ENCODE data around the gene TBC1D2B. TPM values are rescaled to one million over a fixed set of nuclear protein-coding genes. Genes with fewer than 3 reads are reported as not detected.
A peak's percentile ranks its signal among the peaks of the same experiment; 100 is the strongest.

The TBC1D2B gene
- total RNA-seq, 1 donor from 2014 or later, result 63.3 TPM

DNA sequence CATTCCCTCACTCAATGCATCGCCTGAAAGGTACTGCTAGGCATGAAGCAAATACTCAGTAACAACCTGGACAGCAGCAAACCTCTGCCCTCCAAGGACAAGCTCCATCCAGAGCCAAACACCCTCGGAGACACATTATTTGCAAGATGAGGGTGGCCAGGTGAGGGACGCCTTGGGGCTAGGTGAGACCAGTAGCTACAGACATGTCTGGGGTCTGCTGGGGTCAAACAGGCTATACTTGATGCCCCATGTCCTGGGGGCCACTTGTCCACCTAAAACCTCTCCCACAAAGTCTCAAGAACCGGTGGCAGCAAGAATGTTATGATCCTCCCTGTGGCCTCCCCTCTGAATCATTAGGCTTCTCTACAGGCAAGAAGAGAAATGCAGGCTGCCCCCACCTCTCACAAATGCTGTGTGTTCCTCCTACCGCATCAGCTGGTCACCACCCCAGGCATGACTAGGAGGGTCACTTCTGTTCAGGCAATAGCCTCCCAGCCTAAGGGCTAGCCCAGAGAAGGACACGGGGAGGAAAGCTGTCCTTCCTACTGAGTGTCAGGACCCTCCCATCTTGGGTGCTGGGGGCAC lies 54.3 kb downstream of the TBC1D2B start:
- Histone ChIP-seq H3K27me3 (no peaks in the 10 kb centered on the region), H3K9me3 (no peaks in the 10 kb centered on the region), H3K4me1 (no peaks in the 10 kb centered on the region), H3K4me3 (no peak overlapping the region), H3K36me3 (peaks cover 42 to 70% of the 10 kb centered on the region in 2 donors), H3K27ac (peak overlapping the region in 1 of 2 donors; percentile 30)
- no peak for DNase-seq (ENCODE audit: low spot score in 2 of 2)
- no peak for TF ChIP-seq CTCF (IDR thresholded peaks at IDR 0.05)
- intact Hi-C loops (cut with DNase I), result no loop called here

GRCh38 chr15:78021761-78022160 lies 55.8 kb downstream of the TBC1D2B start:
- DNase-seq (ENCODE audit: low spot score in 2 of 2), result no peak
- no peaks in the 10 kb centered on the region for H3K9me3 ChIP-seq
- peaks cover 42 to 58% of the 10 kb centered on the region in 2 donors for H3K36me3 ChIP-seq
- intact Hi-C loops (cut with DNase I), result no loop called here
- no peak overlapping the region for H3K4me3 ChIP-seq
- no peak for TF ChIP-seq CTCF (IDR thresholded peaks at IDR 0.05)
- H3K27ac ChIP-seq, result no peak overlapping the region
- H3K27me3 ChIP-seq, result no peaks in the 10 kb centered on the region
- H3K4me1 ChIP-seq, result no peaks in the 10 kb centered on the region

DNA sequence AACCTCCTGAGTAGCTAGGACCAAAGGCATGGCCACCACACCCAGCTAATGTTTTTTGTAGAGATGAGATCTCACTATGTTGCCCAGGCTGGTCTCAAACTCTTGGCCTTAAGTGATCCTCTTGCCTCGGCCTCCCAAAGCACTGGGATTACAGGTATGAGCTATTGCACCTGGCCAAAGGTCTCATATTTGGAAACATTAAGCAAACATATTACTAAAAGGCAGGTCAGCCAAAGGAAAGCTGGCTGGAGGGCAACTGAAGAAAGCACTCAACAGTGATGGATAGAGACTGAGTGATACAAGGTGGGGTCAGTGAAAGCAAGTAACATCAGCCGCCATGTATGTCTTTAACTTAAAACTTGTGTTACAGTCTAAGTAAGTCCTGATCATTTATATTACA lies 57.5 kb downstream of the TBC1D2B start:
- no peak for DNase-seq (ENCODE audit: low spot score in 2 of 2)
- Histone ChIP-seq H3K4me3 (no peak overlapping the region), H3K4me1 (no peaks in the 10 kb centered on the region), H3K27ac (no peak overlapping the region), H3K36me3 (peaks cover 49 to 58% of the 10 kb centered on the region in 2 donors), H3K27me3 (no peaks in the 10 kb centered on the region), H3K9me3 (no peaks in the 10 kb centered on the region)
- TF ChIP-seq CTCF (IDR thresholded peaks at IDR 0.05), result no peak
- intact Hi-C loops (cut with DNase I), result no loop called here

GRCh38 chr15:78018946-78019644 lies 58.4 kb downstream of the TBC1D2B start:
- Histone ChIP-seq H3K9me3 (no peaks in the 10 kb centered on the region), H3K4me3 (no peak overlapping the region), H3K27ac (peak overlapping the region in 1 of 2 donors; percentile 10), H3K4me1 (no peaks in the 10 kb centered on the region), H3K36me3 (peaks cover 49 to 56% of the 10 kb centered on the region in 2 donors), H3K27me3 (no peaks in the 10 kb centered on the region)
- intact Hi-C loops (cut with DNase I), result no loop called here
- no peak for TF ChIP-seq CTCF (IDR thresholded peaks at IDR 0.05)
- DNase-seq (ENCODE audit: low spot score in 2 of 2), result no peak

GRCh38 chr15:78018445-78018844 lies 59.1 kb downstream of the TBC1D2B start:
- H3K9me3 ChIP-seq, result no peaks in the 10 kb centered on the region
- TF ChIP-seq CTCF (IDR thresholded peaks at IDR 0.05), result no peak
- no peak for DNase-seq (ENCODE audit: low spot score in 2 of 2)
- H3K4me3 ChIP-seq, result no peak overlapping the region
- peak overlapping the region in 1 of 2 donors; percentile 17 for H3K27ac ChIP-seq
- no peaks in the 10 kb centered on the region for H3K27me3 ChIP-seq
- no peaks in the 10 kb centered on the region for H3K4me1 ChIP-seq
- peaks cover 48 to 56% of the 10 kb centered on the region in 2 donors for H3K36me3 ChIP-seq
- intact Hi-C loops (cut with DNase I), result no loop called here

Data from ascending aorta (tissue), 2 donors.